ENCODE measurements around the gene PSMB11. TPM values are rescaled to one million over a fixed set of nuclear protein-coding genes. Genes with fewer than 3 reads are reported as not detected.
A peak's percentile ranks its signal among the peaks of the same experiment; 100 is the strongest.

The PSMB11 gene
- total and polyA plus RNA-seq, 11 donors = not detected

- DNase-seq = no peak
- Histone ChIP-seq H3K27ac (no peak overlapping the region), H3K27me3 (no peaks in the 10 kb centered on the region), H3K9me3 (no peaks in the 10 kb centered on the region), H3K36me3 (peaks cover 0 to 58% (median 55%) of the 10 kb centered on the region in 9 donors), H3K4me1 (peaks cover 0 to 39% (median 25%) of the 10 kb centered on the region in 12 donors), H3K4me3 (no peak overlapping the region)
- ATAC-seq = no peak
- intact Hi-C loops (cut with DNase I) = loop anchor here in 9 of 10 donors (1.0 to 10.0 kb wide), 4 partner anchors 24 to 504 kb away; no protein-coding TSS in a partner anchor
- WGBS, 4 donors = 90 to 91% (median 90%) methylated on average over 32 of the region's 32 CpGs
- TF ChIP-seq, protein P1, sequence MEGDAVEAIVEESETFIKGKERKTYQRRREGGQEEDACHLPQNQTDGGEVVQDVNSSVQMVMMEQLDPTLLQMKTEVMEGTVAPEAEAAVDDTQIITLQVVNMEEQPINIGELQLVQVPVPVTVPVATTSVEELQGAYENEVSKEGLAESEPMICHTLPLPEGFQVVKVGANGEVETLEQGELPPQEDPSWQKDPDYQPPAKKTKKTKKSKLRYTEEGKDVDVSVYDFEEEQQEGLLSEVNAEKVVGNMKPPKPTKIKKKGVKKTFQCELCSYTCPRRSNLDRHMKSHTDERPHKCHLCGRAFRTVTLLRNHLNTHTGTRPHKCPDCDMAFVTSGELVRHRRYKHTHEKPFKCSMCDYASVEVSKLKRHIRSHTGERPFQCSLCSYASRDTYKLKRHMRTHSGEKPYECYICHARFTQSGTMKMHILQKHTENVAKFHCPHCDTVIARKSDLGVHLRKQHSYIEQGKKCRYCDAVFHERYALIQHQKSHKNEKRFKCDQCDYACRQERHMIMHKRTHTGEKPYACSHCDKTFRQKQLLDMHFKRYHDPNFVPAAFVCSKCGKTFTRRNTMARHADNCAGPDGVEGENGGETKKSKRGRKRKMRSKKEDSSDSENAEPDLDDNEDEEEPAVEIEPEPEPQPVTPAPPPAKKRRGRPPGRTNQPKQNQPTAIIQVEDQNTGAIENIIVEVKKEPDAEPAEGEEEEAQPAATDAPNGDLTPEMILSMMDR (IDR thresholded peaks at IDR 0.05) = no peak
- no peak for TF ChIP-seq POLR2A (IDR thresholded peaks at IDR 0.05)
These were observed 16.9 kb downstream of the PSMB11 start for GRCh38 chr14:23058654-23059504.

- intact Hi-C loops (cut with DNase I) = no loop called here
- no peak overlapping the region for H3K4me3 ChIP-seq
- DNase-seq (no peak), ATAC-seq (no peak)
- 90 to 95% (median 91%) methylated on average over 17 of the region's 17 CpGs for WGBS, 4 donors
- H3K4me1 ChIP-seq = peaks cover 0 to 35% (median 24%) of the 10 kb centered on the region in 12 donors
- no peaks in the 10 kb centered on the region for H3K27me3 ChIP-seq
- H3K9me3 ChIP-seq = no peaks in the 10 kb centered on the region
- peaks cover 0 to 76% (median 73%) of the 10 kb centered on the region in 9 donors for H3K36me3 ChIP-seq
- TF ChIP-seq, protein P1 (IDR thresholded peaks at IDR 0.05) = no peak
- no peak for TF ChIP-seq POLR2A (IDR thresholded peaks at IDR 0.05)
- no peak overlapping the region for H3K27ac ChIP-seq
These were observed 18.7 kb downstream of the PSMB11 start for GRCh38 chr14:23060536-23061260.

- Histone ChIP-seq H3K27ac (peak overlapping the region in 2 of 12 donors; percentile 31 to 46), H3K4me3 (no peak overlapping the region), H3K4me1 (peaks cover 0 to 27% (median 13%) of the 10 kb centered on the region in 12 donors), H3K36me3 (peaks cover 0 to 89% (median 86%) of the 10 kb centered on the region in 9 donors), H3K9me3 (no peaks in the 10 kb centered on the region), H3K27me3 (no peaks in the 10 kb centered on the region)
- peak in 3 of 4 donors; percentile 14 to 57 (median 52) for ATAC-seq
- WGBS, 4 donors = 0 to 18% (median 10%) methylated on average over 4 of the region's 4 CpGs
- intact Hi-C loops (cut with DNase I) = no loop called here
- DNase-seq = peak in 3 of 5 donors; percentile 56 to 70 (median 56)
- TF ChIP-seq, protein P1 (IDR thresholded peaks at IDR 0.05) = no peak
- no peak for TF ChIP-seq POLR2A (IDR thresholded peaks at IDR 0.05)
These were observed 20.0 kb downstream of the PSMB11 start for GRCh38 chr14:23062002-23062401.

GRCh38 chr14:23063601-23064000, 21.6 kb downstream of the PSMB11 start:
- no peaks in the 10 kb centered on the region for H3K9me3 ChIP-seq
- H3K27me3 ChIP-seq = no peaks in the 10 kb centered on the region
- WGBS, 4 donors = 88 to 91% (median 89%) methylated on average over 5 of the region's 5 CpGs
- intact Hi-C loops (cut with DNase I) = no loop called here
- peaks cover 0 to 100% (median 100%) of the 10 kb centered on the region in 9 donors for H3K36me3 ChIP-seq
- peaks cover 0 to 24% (median 11%) of the 10 kb centered on the region in 12 donors for H3K4me1 ChIP-seq
- no peak for ATAC-seq
- no peak overlapping the region for H3K4me3 ChIP-seq
- no peak overlapping the region for H3K27ac ChIP-seq
- no peak for DNase-seq
- TF ChIP-seq, protein P1 (IDR thresholded peaks at IDR 0.05) = no peak

Measured in heart left ventricle (tissue), 16 donors.